ENCODE measurements around the gene SNAP47. TPM values are rescaled to one million over a fixed set of nuclear protein-coding genes. Genes with fewer than 3 reads are reported as not detected.

The SNAP47 gene
- total and polyA plus RNA-seq, 2 of the 4 experiments (the other 2 are of a cell fraction): 39.4 to 72.9 TPM

DNA sequence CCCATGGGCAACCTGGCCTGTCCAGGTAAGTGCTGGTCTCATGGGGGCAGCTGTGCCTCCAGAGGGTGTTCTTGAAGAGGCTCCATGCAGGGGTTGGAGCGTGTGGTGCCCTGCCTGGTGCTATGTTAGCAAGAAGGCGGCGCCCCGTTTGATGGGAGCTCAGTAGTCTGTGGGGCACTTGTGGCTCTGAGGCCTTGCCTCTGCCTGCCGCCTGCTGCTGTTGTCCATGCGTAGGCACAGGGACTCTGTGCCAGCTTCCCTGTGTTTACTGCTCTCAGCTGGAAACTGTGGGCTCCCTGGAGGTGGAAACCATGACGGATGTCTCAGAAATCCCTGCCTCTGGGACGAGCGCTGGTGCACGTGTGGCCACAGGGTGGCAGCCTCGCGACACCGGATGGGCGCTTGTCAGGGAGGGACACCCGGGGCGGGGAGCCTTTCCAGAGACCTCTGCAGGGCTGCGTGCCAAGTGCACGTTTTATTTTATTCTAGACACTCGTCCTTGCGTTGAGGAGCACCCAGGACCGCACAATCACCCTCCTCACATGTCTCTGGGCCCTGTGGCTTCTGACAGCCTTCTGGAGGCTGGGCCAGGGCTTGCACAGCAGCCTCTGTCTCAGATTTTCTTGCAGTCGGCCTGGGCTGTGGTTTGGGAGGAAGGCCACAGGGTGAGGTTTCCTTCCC, 27.1 kb downstream of the SNAP47 start:
- Histone ChIP-seq H3K56ac (ENCODE audit: extremely low read depth, insufficient read depth, low read length) (no peak overlapping the region), H4K91ac (ENCODE audit: insufficient read depth, low read depth, low read length) (no peak overlapping the region), H4K8ac (ENCODE audit: low read depth in 2 of 2, low read length in 2 of 2) (no peak overlapping the region), H3K4ac (ENCODE audit: low read depth, low read length) (peak overlapping the region; percentile 48; the same call in 1 of the 2 replicates), H2BK5ac (ENCODE audit: low read depth, low read length, poor library complexity, severe bottlenecking) (peak overlapping the region; percentile 5), H3K4me2 (ENCODE audit: low read depth, low read length) (peak overlapping the region; percentile 23; the same call in 1 of the 2 replicates), H2BK15ac (ENCODE audit: low read depth, low read length) (no peak overlapping the region), H3K9me1 (ENCODE audit: insufficient read depth, low read length) (peaks cover 31% of the 10 kb centered on the region), H3K36me3 (ENCODE audit: control insufficient read depth, insufficient read depth, low read length) (peaks cover 26% of the 10 kb centered on the region), H3K23ac (ENCODE audit: low read depth, low read length) (peak overlapping the region; percentile 31; the same call in 1 of the 2 replicates), H3K4me1 (ENCODE audit: control insufficient read depth, insufficient read depth, low read length) (peaks cover 38% of the 10 kb centered on the region), H3K14ac (replicated peaks; ENCODE audit: low read depth, low read length) (no peak overlapping the region), H2AK9ac (replicated peaks; ENCODE audit: low read depth, low read length, poor library complexity) (peak overlapping the region; percentile 90), H2BK120ac (ENCODE audit: low read depth, low read length) (no peak overlapping the region; the same call in 1 of the 2 replicates), H3K18ac (ENCODE audit: low read depth, low read length) (no peak overlapping the region), H3K4me3 (ENCODE audit: insufficient read depth, low read depth, low read length) (no peak overlapping the region), H4K20me1 (ENCODE audit: insufficient read depth, low read length) (peaks cover 59% of the 10 kb centered on the region), H2AFZ (replicated peaks; ENCODE audit: low read length, poor library complexity) (peak overlapping the region; percentile 86), H2AK5ac (ENCODE audit: low read depth, low read length) (peak overlapping the region; percentile 33; the same call in 1 of the 2 replicates), H3K79me1 (ENCODE audit: low read depth in 1 of 2, low read length in 2 of 2) (peaks cover 25 to 86% of the 10 kb centered on the region in 2 experiments; a peak in 3 of 4 replicates), H3K9ac (ENCODE audit: low read depth, low read length) (no peak overlapping the region), H3K27me3 (ENCODE audit: control insufficient read depth, insufficient read depth, low read length) (no peaks in the 10 kb centered on the region), H3K27ac (ENCODE audit: insufficient read depth, low read length) (peak overlapping the region; percentile 7; the same call in 1 of the 2 replicates), H3K9me3 (ENCODE audit: control insufficient read depth, insufficient read depth, low read length) (no peaks in the 10 kb centered on the region), H4K5ac (ENCODE audit: low read depth, low read length) (no peak overlapping the region), H2BK20ac (ENCODE audit: low read depth, low read length) (no peak overlapping the region)
- ChIA-PET POLR2A (ENCODE audit: unreplicated experiment) (no interaction called here), CTCF (interaction anchor here (0.6 to 2.0 kb wide), 5 partner anchors 13 to 249 kb away, joined by 3 to 7 read pairs (median 5); no protein-coding TSS in a partner anchor)
- TF ChIP-seq POLR2A (IDR thresholded peaks at IDR 0.05; ENCODE audit: low read depth, low read length) (no peak), SMC3 (IDR thresholded peaks at IDR 0.05; ENCODE audit: low read depth, low read length) (peak; percentile 88), NFE2L2 (IDR thresholded peaks at IDR 0.05; ENCODE audit: low read depth, low read length) (no peak), BHLHE40 (IDR thresholded peaks at IDR 0.05; ENCODE audit: low read depth, low read length) (peak; percentile 74), RCOR1 (IDR thresholded peaks at IDR 0.05; ENCODE audit: insufficient replicate concordance, low read length) (peak; percentile 49), MAZ (IDR thresholded peaks at IDR 0.05; ENCODE audit: borderline replicate concordance, low read depth, low read length) (peak; percentile 89), RAD21 (IDR thresholded peaks at IDR 0.05; ENCODE audit: low read length) (peak; percentile 93)
- TF ChIP-seq, protein P1, sequence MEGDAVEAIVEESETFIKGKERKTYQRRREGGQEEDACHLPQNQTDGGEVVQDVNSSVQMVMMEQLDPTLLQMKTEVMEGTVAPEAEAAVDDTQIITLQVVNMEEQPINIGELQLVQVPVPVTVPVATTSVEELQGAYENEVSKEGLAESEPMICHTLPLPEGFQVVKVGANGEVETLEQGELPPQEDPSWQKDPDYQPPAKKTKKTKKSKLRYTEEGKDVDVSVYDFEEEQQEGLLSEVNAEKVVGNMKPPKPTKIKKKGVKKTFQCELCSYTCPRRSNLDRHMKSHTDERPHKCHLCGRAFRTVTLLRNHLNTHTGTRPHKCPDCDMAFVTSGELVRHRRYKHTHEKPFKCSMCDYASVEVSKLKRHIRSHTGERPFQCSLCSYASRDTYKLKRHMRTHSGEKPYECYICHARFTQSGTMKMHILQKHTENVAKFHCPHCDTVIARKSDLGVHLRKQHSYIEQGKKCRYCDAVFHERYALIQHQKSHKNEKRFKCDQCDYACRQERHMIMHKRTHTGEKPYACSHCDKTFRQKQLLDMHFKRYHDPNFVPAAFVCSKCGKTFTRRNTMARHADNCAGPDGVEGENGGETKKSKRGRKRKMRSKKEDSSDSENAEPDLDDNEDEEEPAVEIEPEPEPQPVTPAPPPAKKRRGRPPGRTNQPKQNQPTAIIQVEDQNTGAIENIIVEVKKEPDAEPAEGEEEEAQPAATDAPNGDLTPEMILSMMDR (conservative IDR thresholded peaks at IDR 0.05; ENCODE audit: low read depth, low read length): peak; percentile 92
- dilution Hi-C loops (cut with HindIII; ENCODE audit: low sequenced_read_pairs, unreplicated experiment) (no loop called here), intact Hi-C loops (cut with micrococcal nuclease) (loop anchor here (1.0 to 5.0 kb wide), 2 partner anchors 184 to 320 kb away; partner anchors contain the start of gene ARF1), in situ Hi-C loops (cut with MboI; ENCODE audit: low sequenced_read_pairs) (loop anchor here (5.0 to 10.0 kb wide), 2 partner anchors 185 to 322 kb away; partner anchors contain the start of genes ARF1 and WNT9A)
- DNase-seq (peak; percentile 69), ATAC-seq (ENCODE audit: low read depth) (peak; percentile 74)
- BruUV-seq (replicated peaks): no TSS peak
- 6% methylated on average over 8 of the region's 22 CpGs; no CpG with 5 or more reads in 1 of the 2 experiments for WGBS, 2 experiments (ENCODE audit: extremely low coverage in 2 of 2, insufficient read length in 1 of 2)

All from IMR-90 (cell line).